SU-DHL-6 (cell line): ENCODE data around the gene SMCHD1.

ENCODE experiments used
- CTCF ChIP-seq: fragments of 200-600 bp; sonication (generic); IDR thresholded peaks from one replicate; pipeline ENCODE4 v1.5.1; 2017; ENCODE audit warnings: antibody characterized with exemption, mild to moderate bottlenecking, low read length, moderate library complexity; ENCODE audit not compliant: insufficient read depth, poor library complexity, severe bottlenecking
- EZH2phosphoT487 ChIP-seq: fragments of 200-600 bp; sonication (generic), shearing (Covaris generic); conservative IDR thresholded peaks from 2 replicates; pipeline ENCODE4 v1.6.1; 2018; ENCODE audit warnings: mild to moderate bottlenecking, antibody characterized with exemption, low read length, moderate library complexity, mixed read lengths

DNA sequence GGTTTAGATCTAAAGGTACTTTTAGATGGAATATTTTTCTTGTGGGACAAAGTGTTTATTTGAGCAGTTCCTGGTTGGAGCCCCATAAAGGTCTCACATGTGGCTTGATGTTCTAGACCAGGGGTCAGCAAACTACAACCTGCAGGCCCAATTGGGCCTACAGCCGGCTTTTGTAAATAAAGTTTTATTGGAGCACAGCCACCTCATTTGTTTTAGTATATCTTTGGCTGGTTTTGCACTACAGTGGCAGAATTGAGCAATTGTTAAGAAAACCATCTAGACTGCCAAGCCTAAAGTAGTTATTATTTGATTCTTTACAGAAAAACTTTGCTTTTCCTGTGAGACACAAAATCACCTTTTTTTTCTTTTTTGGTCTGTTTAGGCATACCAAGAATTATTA, 42.5 kb upstream of the SMCHD1 start:
- TF ChIP-seq CTCF (no peak), EZH2phosphoT487 (no peak)
